HG02763 (cell line): ENCODE data around the gene GPR151.
"Not testable (repeated sequence)": the region's sequence is repeated elsewhere in the genome, so short reads cannot be mapped to it uniquely, and the experiment has no call there.

Source experiments
- ATAC-seq: cut with Tn5 transposase; IDR thresholded peaks from one replicate; pipeline ENCODE4 v1.9.1; 2021; ENCODE audit warnings: mild to moderate bottlenecking, moderate library complexity; ENCODE audit not compliant: unreplicated experiment

GPR151 gene

DNA sequence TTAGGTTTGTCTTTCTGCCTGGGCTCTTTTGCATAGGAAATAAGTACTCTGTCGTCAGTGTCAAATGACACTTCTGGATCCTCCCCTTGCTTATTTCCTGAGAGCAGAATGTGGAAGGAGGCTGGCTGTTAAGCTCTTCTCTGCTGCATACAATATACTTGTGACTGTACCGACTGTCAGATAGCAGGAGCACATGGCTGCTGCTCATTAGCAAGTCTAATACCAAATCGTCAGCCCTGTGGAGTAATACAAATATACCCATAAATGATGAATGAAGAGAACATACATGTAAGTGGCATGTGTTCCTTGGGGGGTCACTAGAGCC is at the start of gene GPR151:
GPR151 (minus strand) TSS at position 40 of the 325 bp plus-strand sequence. CDS start 77 bp downstream, outside the sequence.
- ATAC-seq, result no peak

DNA sequence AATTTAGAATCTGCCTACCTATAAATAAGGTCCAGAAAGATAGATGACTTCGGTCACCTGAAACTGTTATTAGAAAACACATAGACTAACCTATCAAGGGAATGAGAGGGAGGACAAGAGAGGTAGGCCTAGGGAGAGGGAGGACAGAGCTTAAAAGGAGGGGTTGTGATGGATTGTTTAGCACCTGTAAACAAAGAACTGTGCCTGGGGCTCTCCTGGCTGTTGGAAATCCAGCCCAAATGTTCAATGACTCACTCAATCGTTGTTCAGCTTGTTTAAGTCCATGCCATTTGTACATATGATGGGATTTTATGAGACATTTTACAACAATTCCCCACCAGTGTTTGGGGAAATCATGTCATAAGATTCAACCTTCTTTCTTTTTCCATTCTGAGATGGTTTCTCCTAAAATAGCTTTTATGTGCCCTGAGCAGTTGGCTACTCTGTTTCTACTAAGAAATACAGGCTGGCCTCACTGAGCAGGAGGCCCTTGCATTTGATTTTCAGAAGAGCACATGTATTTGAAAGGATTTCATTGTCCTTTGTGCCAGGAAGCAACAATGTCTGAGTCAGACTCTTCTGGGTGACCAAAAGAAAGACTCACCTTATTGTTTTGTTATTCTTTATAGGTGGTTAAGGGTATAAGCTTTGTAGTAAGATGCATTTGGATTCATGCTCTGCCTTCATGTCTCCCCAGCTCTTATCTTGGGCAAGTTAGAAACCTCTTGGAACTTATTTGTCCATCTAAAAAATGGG is 48.2 kb upstream of the GPR151 start:
- no peak for ATAC-seq

GRCh38 chr5:146562461-146562860 is 46.5 kb upstream of the GPR151 start:
- no peak for ATAC-seq

DNA sequence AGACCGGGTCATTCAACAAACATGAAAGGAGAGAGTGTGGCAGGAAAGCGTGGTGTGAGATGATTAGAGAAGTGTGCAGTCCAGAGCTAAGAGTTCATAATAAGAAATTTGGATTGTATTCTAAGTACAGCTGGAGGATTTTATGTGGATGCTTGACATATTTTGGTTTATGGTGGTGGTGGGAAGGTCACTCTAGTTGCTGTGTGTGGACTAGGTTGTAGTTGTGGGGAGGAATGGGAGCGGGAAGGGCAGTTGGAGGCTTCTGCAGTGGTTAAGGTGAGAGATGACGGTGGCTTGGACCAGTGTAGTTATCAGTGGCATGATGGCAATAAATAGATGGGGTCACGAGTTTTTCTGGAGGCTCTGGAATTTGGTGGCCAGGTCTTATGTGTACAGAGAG is 45.7 kb upstream of the GPR151 start:
- no peak for ATAC-seq

DNA sequence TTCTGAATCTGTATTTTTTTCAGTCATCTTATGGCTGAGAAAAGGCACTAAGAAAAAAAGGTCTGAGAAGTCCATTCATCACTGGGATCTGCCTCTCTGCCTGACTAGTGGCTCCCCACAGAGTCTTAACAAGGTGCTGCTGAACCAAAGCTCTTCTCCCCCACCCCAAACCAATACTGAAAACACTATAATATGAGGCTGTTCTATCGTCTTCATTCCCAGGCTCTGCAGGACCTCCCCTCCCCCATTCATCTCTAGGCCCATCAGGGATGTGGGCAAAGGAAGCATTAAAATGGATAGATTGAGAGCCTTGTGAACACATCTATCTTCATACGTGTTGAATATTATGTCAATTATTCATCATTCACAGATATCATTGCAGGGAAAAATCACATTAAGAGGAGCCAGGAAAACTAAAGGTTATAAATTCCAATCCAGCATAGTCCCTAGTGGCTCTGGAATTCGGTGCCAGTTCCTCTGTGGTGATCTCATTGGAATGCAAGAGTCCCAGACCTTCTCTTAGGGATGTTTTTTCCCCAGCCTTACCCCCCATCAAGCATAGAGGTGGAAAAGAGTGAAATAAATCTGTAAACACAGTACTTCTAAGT is 44.3 kb upstream of the GPR151 start:
- ATAC-seq, result no peak

GRCh38 chr5:146556884-146557283 is 40.9 kb upstream of the GPR151 start:
- not testable (repeated sequence) for ATAC-seq

DNA sequence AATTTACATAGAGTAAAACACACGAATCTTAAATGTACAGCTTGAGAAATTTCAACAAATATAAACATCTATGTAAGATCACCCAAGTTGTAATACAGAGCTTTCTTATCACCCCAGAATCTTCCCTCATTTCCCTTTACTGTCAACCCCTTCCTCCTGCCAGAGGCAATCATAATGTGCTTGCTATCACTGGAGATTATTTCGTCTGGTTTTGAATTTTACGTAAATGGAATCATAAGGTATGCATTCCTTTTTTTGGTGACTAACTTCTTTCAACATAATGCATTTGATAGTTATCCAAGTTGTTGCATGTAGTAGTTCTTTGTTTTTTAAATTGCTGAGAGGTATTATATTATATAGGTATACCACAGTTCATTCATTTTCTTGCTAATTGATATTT is 37.5 kb upstream of the GPR151 start:
- ATAC-seq, result no peak

GRCh38 chr5:146549615-146550014 is 33.6 kb upstream of the GPR151 start:
- ATAC-seq, result no peak

DNA sequence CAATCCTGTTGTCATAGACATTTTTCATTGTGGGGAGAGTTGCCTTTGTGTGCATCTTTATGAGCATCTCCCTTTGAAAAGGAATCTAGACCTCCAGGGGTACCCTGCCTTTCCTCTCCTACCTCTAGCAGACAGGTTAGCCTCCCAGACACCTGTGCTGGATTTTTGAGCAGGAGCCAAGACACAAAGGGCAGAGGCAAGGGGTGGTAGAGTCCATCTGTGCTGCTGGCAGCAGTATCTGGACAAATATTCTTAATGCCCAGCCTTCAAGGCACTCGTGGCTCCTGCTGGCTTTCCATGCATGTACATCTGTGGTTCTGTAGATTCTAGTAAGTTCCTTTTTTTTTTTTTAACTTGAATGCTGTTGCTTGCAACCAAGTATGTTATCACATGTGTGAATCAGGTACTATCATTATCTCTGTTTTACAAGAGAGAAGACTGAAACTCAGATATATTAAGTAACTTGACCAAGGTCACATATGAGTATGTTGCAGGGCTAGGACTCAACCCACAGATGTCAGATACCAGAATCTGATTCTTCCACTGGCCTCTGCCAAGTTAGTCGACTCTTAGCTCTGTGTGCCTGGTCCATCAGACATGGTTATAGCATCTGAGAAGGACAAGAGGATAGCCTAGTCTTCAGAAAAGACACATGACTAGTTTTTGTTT is 32.9 kb upstream of the GPR151 start:
- no peak for ATAC-seq

DNA sequence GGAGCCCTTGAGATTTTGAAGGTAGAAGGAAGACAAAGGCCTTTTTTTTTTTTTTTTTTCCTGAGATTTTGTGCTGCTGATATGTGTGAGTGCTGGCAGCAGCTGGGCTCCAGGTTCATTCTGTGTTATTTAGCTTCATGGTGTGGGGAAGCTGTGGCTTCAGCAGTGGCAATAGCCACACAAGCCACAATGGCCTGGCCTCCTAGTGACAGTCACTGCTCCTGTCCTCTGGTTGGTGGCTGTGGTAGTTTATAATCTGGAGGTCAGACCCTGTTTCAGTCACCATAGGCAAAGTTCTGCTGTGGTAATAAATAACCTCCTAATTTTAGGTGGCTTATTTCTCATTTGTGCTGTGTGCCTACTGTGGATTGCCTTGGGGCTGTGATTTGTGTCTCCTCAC is 28.2 kb upstream of the GPR151 start:
- ATAC-seq, result no peak

GRCh38 chr5:146541958-146542849 is 26.2 kb upstream of the GPR151 start:
- ATAC-seq, result peak; percentile 92

DNA sequence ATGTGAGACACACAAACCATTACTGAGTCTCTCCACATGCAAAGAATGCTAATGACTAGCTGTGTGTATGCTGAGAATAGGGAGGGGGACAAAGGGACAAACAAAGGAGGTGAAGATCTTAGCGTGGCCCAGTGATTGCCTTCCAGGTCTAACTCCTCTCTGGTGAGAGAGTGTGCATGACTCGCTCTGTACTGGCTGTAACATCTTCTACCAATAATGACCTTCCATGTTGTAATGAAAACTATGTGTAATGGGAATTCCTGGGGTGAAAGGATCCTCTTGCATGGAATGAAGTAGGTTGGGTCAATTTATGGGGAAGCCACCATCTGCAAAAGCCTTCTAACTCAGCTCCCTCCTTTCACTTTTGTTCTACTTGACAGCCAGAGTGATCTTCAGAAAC is 24.4 kb upstream of the GPR151 start:
- ATAC-seq, result no peak

DNA sequence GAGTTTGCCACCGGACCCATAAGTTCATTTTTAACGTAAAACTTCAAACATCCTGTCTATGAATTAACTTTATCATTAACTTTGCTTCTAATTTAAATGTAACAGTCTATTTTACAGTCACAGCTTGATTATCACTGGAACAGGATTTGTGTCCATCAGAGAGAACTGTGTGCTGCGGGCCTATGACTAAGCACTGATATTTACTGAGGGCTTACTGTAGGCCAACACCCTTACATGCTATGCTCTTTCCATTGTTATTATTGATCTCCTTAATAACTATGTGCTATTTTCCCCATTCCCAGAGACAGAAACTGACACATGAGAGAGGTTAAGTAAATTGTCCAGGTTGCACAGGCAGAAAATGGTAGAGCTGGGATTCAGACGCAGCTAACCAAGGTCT is 24.0 kb upstream of the GPR151 start:
- no peak for ATAC-seq

DNA sequence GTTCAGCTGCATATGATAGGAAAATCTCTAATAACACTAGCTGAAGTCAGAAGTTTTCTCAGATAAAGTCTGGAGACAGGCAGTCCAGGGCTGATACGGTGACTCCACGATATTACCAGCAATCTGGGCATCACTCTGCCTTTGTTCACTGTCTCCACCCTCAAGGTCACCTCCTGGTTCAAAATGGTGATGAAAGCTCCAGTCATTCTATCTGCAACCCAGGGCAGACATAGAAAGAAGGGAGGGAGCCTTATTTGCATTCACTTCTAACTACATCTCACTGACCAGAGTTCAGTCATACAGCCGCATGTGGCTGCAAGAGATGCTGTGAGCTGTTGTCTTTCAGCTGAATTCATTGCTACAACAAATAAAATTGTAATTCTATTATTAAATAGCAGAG is 22.4 kb upstream of the GPR151 start:
- no peak for ATAC-seq

GRCh38 chr5:146533882-146534281 is 17.9 kb upstream of the GPR151 start:
- ATAC-seq, result no peak

- peak; percentile 96 for ATAC-seq
Measured at GRCh38 chr5:146533260-146533857, 17.4 kb upstream of the GPR151 start.

DNA sequence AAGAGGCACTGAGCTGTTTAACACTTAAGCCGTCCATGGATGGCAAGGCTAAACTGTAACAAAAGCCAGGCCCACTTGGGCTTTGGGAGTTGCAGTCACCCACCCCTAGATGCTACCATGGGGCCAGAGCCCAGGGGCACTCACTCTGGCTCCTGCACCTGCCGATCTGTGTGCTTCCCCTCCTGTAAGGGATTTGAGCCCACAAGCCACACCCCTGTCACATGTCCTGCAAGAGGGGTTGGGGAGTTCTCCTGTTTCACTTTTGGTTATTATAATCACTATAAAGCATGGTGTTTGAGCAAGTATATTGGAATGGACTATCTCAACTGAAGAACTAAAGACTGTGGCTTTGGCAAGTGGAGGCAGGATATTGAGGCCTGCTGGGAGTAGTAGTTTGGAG is 14.0 kb upstream of the GPR151 start:
- ATAC-seq, result no peak

DNA sequence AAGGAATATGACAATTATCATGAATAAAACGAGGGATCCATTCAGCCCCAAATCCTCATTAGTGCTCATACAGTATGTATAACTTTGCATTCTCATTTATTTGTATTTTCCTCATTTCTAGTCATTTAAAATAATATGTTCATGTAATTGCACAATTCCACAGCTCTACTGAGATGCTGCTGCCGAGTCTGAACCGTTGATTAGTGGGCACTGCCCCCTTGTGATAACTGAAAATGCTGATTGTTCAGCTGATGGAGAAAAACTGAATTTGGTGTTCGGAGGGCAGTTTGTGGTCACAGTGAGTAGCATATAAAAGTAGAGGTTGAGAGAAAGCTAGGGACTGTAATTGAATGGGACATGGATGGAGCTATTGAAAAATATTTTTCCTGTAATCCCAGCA is 12.2 kb upstream of the GPR151 start:
- ATAC-seq, result no peak

DNA sequence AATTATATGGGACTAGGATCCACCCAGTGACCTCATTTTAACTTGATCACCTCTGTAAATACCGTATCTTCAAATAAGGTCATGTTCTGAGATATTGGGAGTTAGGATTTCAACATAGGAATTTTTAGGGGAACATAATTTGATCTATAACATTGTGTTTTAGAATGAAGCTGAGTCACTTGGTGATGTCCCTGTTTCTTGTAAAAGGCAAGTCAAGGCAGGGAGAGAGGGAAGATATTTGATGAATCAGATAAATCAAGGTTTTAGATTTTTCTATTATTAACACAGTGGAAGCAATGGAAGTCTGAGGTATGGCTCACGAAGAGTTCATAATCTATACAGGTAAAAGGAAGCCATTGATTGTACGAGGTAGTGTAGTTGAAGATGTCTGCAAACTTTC is 11.8 kb upstream of the GPR151 start:
- no peak for ATAC-seq

DNA sequence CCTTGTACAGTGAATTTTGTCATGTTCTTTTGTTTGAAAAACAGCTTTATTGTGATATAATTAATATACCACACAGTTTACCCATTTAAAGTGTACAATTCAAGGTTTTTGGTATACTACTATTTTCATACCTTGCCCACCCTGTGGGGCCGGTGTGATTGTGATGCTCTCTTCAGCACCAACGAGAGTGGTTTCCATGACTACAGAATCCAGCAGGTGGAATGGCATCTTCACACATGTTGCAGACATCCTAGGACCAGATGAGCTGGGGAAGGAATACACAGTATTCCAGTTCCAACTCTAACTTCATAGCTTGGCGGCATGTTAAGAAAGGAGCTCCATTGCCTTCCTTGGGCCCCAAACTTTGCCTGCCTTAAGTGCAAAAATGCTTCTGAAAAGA is 7.7 kb upstream of the GPR151 start:
- ATAC-seq, result no peak
